WTC11 (cell line): ENCODE results near the gene ZNF366. TPM values are rescaled to one million over a fixed set of nuclear protein-coding genes. Genes with fewer than 3 reads are reported as not detected.

Experiments used
- ATAC-seq: fragments of 200-7000 bp; cut with Tn5 transposase; 2 replicates; pipeline ENCODE4 v1.10.0; 2021; ENCODE audit warnings: mild to moderate bottlenecking, moderate library complexity
- CTCF ChIA-PET: fragments of 300-600 bp; sonication (Branson Sonifier 250); formaldehyde crosslinking; loops from one replicate; lab custom pipeline; 2021; ENCODE audit warnings: antibody characterized with exemption; lab: Charles Lee
- POLR2A ChIA-PET: fragments of 350-600 bp; sonication (Branson Sonifier 250); formaldehyde crosslinking; loops from one replicate; lab custom pipeline; 2021; ENCODE audit warnings: antibody characterized with exemption; lab: Charles Lee
- DNase-seq: peaks from one replicate; pipeline ENCODE4 v3.0.0; 2021; ENCODE audit warnings: low spot score
- H3K27ac Mint-ChIP-seq: 2 replicates; pipeline ENCODE4 v1.8.0; 2021; ENCODE audit warnings: mixed read lengths
- H3K27me3 Mint-ChIP-seq: 2 replicates; pipeline ENCODE4 v1.8.0; 2021; ENCODE audit warnings: low read depth, mild to moderate bottlenecking, moderate library complexity, mixed read lengths
- H3K36me3 Mint-ChIP-seq: 2 replicates; pipeline ENCODE4 v1.8.0; 2021; ENCODE audit warnings: mixed read lengths
- H3K4me1 Mint-ChIP-seq: 2 replicates; pipeline ENCODE4 v1.8.0; 2022; ENCODE audit warnings: mixed read lengths
- H3K4me3 Mint-ChIP-seq: 2 replicates; pipeline ENCODE4 v1.8.0; 2021; ENCODE audit warnings: mild to moderate bottlenecking, moderate library complexity, mixed read lengths
- H3K9me3 Mint-ChIP-seq: 2 replicates; pipeline ENCODE4 v1.8.0; 2021; ENCODE audit warnings: mixed read lengths
- ARID4B ChIP-seq: sonication (generic); formaldehyde crosslinking; IDR thresholded peaks from 2 replicates; pipeline ENCODE4 v1.8.0; 2023; ENCODE audit warnings: missing genetic modification reagents, mild to moderate bottlenecking, borderline replicate concordance
- ATF6 ChIP-seq: sonication (generic); formaldehyde crosslinking; IDR thresholded peaks from 2 replicates; pipeline ENCODE4 v1.8.1; 2023; ENCODE audit warnings: mild to moderate bottlenecking, missing genetic modification reagents
- CDX4 ChIP-seq: fragments of 250-450 bp; sonication (Bioruptor Pico); IDR thresholded peaks from 2 replicates; pipeline ENCODE4 v1.9.0; 2021; ENCODE audit warnings: moderate library complexity, mild to moderate bottlenecking, inconsistent platforms, borderline replicate concordance
- ERG ChIP-seq: fragments of 250-450 bp; sonication (Bioruptor Pico); IDR thresholded peaks from 2 replicates; pipeline ENCODE4 v1.8.0; 2021; ENCODE audit warnings: mild to moderate bottlenecking
- RORB ChIP-seq: fragments of 250-450 bp; sonication (Bioruptor Pico); IDR thresholded peaks from 2 replicates; pipeline ENCODE4 v1.9.0; 2021; ENCODE audit warnings: mild to moderate bottlenecking
- SMAD3 ChIP-seq: sonication (generic); formaldehyde crosslinking; IDR thresholded peaks from 2 replicates; pipeline ENCODE4 v1.8.0; 2022; ENCODE audit warnings: missing genetic modification reagents, mild to moderate bottlenecking, borderline replicate concordance
- TEAD1 ChIP-seq: sonication (generic); formaldehyde crosslinking; IDR thresholded peaks from 2 replicates; pipeline ENCODE4 v1.8.0; 2022; ENCODE audit warnings: mild to moderate bottlenecking, missing genetic modification reagents
- ZBTB43 ChIP-seq: sonication (generic); formaldehyde crosslinking; IDR thresholded peaks from 2 replicates; pipeline ENCODE4 v1.8.1; 2023; ENCODE audit warnings: mild to moderate bottlenecking, missing genetic modification reagents
- ZNF121 ChIP-seq: sonication (generic); formaldehyde crosslinking; IDR thresholded peaks from 2 replicates; pipeline ENCODE4 v1.8.0; 2023; ENCODE audit warnings: missing genetic modification reagents
- ZNF281 ChIP-seq: sonication (generic); formaldehyde crosslinking; IDR thresholded peaks from 2 replicates; pipeline ENCODE4 v1.8.0; 2023; ENCODE audit warnings: mild to moderate bottlenecking, missing genetic modification reagents
- ZNF512 ChIP-seq: sonication (generic); formaldehyde crosslinking; IDR thresholded peaks from 2 replicates; pipeline ENCODE4 v1.8.1; 2022; ENCODE audit warnings: missing genetic modification reagents, borderline replicate concordance
- ZNF532 ChIP-seq: fragments of 250-450 bp; sonication (Bioruptor Pico); IDR thresholded peaks from 2 replicates; pipeline ENCODE4 v1.9.0; 2021; ENCODE audit warnings: mild to moderate bottlenecking, borderline replicate concordance
- ZNF671 ChIP-seq: fragments of 250-450 bp; sonication (Bioruptor Pico); IDR thresholded peaks from 2 replicates; pipeline ENCODE4 v1.8.0; 2021; ENCODE audit warnings: mild to moderate bottlenecking
- total RNA-seq: library from RNA; stranded (reverse); gene quantifications from 3 replicates; pipeline ENCODE4 v1.2.3, GENCODE V29; 2021

Gene ZNF366
- total RNA-seq, 1 experiment from 2014 or later = not detected

- TF ChIP-seq ZBTB43 (CRISPR knock-in tag) (no peak), ZNF512 (no peak), ZNF121 (no peak), ZNF532 (CRISPR knock-in tag) (no peak), ZNF671 (CRISPR knock-in tag) (no peak), ATF6 (CRISPR knock-in tag) (no peak), ZNF281 (no peak), ARID4B (no peak), ERG (no peak), RORB (CRISPR knock-in tag) (no peak), CDX4 (CRISPR knock-in tag) (no peak), SMAD3 (CRISPR knock-in tag) (no peak), TEAD1 (CRISPR knock-in tag) (no peak)
- H3K36me3 Mint-ChIP-seq = no peaks in the 10 kb centered on the region
- DNase-seq (no peak), ATAC-seq (no peak)
- ChIA-PET POLR2A (no interaction called here), CTCF (interaction anchor here (1.2 to 1.3 kb wide), 2 partner anchors 53 to 113 kb away, joined by 3 to 4 read pairs; no protein-coding TSS in a partner anchor)
- no peak overlapping the region for H3K4me3 Mint-ChIP-seq
- H3K27ac Mint-ChIP-seq = no peak overlapping the region
- H3K9me3 Mint-ChIP-seq = no peaks in the 10 kb centered on the region; the same call in 1 of the 2 replicates
- H3K27me3 Mint-ChIP-seq = no peaks in the 10 kb centered on the region
- H3K4me1 Mint-ChIP-seq = no peaks in the 10 kb centered on the region
Measured at GRCh38 chr5:72410688-72411295, 96.4 kb downstream of the ZNF366 start.
